ENCODE data around the gene LRTM2. TPM values are rescaled to one million over a fixed set of nuclear protein-coding genes. Genes with fewer than 3 reads are reported as not detected.

LRTM2 gene
- total RNA-seq, 2 experiments from 2014 or later: not detected

- ATAC-seq (no peak), DNase-seq (peak; percentile 5)
- peaks cover 5% of the 10 kb centered on the region for H3K27me3 Mint-ChIP-seq (ENCODE audit: low read depth)
- H3K9me3 Mint-ChIP-seq (ENCODE audit: insufficient read depth): no peaks in the 10 kb centered on the region
- no peaks in the 10 kb centered on the region for H3K36me3 Mint-ChIP-seq (ENCODE audit: low read depth)
- ChIA-PET POLR2A (no interaction called here), CTCF (no interaction called here)
- H3K4me3 Mint-ChIP-seq: no peak overlapping the region
- H3K4me1 Mint-ChIP-seq (ENCODE audit: low read depth): no peaks in the 10 kb centered on the region
- H3K27ac Mint-ChIP-seq: no peak overlapping the region
Observed at GRCh38 chr12:1879633-1880032, 59.3 kb downstream of the LRTM2 start.

GRCh38 chr12:1880153-1880845 is 59.9 kb downstream of the LRTM2 start:
- no peaks in the 10 kb centered on the region for H3K36me3 Mint-ChIP-seq (ENCODE audit: low read depth)
- no peaks in the 10 kb centered on the region for H3K9me3 Mint-ChIP-seq (ENCODE audit: insufficient read depth)
- no peak overlapping the region for H3K27ac Mint-ChIP-seq
- H3K27me3 Mint-ChIP-seq (ENCODE audit: low read depth): peaks cover 5% of the 10 kb centered on the region
- ChIA-PET POLR2A (no interaction called here), CTCF (no interaction called here)
- no peaks in the 10 kb centered on the region for H3K4me1 Mint-ChIP-seq (ENCODE audit: low read depth)
- no peak overlapping the region for H3K4me3 Mint-ChIP-seq
- DNase-seq: peak; percentile 12
- ATAC-seq: no peak

GRCh38 chr12:1880876-1881275 is 60.5 kb downstream of the LRTM2 start:
- Mint-ChIP-seq H3K4me1 (ENCODE audit: low read depth) (no peaks in the 10 kb centered on the region), H3K9me3 (ENCODE audit: insufficient read depth) (no peaks in the 10 kb centered on the region), H3K4me3 (no peak overlapping the region), H3K27me3 (ENCODE audit: low read depth) (peaks cover 3% of the 10 kb centered on the region), H3K36me3 (ENCODE audit: low read depth) (no peaks in the 10 kb centered on the region), H3K27ac (no peak overlapping the region)
- POLR2A ChIA-PET: no interaction called here
- DNase-seq (peak; percentile 11), ATAC-seq (no peak)
- CTCF ChIA-PET: no interaction called here

- no peaks in the 10 kb centered on the region for H3K9me3 Mint-ChIP-seq (ENCODE audit: insufficient read depth)
- CTCF ChIA-PET: no interaction called here
- peak; percentile 9 for DNase-seq
- no peaks in the 10 kb centered on the region for H3K36me3 Mint-ChIP-seq (ENCODE audit: low read depth)
- no peak overlapping the region for H3K4me3 Mint-ChIP-seq
- peaks cover 3% of the 10 kb centered on the region for H3K27me3 Mint-ChIP-seq (ENCODE audit: low read depth)
- no peaks in the 10 kb centered on the region for H3K4me1 Mint-ChIP-seq (ENCODE audit: low read depth)
- no peak overlapping the region for H3K27ac Mint-ChIP-seq
- POLR2A ChIA-PET: no interaction called here
- ATAC-seq: no peak
Observed at GRCh38 chr12:1881301-1881700, 60.9 kb downstream of the LRTM2 start.

GRCh38 chr12:1881936-1882335 is 61.6 kb downstream of the LRTM2 start:
- no peaks in the 10 kb centered on the region for H3K9me3 Mint-ChIP-seq (ENCODE audit: insufficient read depth)
- POLR2A ChIA-PET: no interaction called here
- DNase-seq (peak; percentile 14), ATAC-seq (no peak)
- H3K27me3 Mint-ChIP-seq (ENCODE audit: low read depth): peaks cover 3% of the 10 kb centered on the region
- CTCF ChIA-PET: no interaction called here
- no peaks in the 10 kb centered on the region for H3K4me1 Mint-ChIP-seq (ENCODE audit: low read depth)
- H3K4me3 Mint-ChIP-seq: no peak overlapping the region
- no peak overlapping the region for H3K27ac Mint-ChIP-seq
- no peaks in the 10 kb centered on the region for H3K36me3 Mint-ChIP-seq (ENCODE audit: low read depth)

GRCh38 chr12:1882405-1882804 is 62.0 kb downstream of the LRTM2 start:
- ChIA-PET POLR2A (no interaction called here), CTCF (no interaction called here)
- no peak for ATAC-seq
- Mint-ChIP-seq H3K4me3 (no peak overlapping the region), H3K27ac (no peak overlapping the region), H3K9me3 (ENCODE audit: insufficient read depth) (no peaks in the 10 kb centered on the region), H3K27me3 (ENCODE audit: low read depth) (no peaks in the 10 kb centered on the region), H3K36me3 (ENCODE audit: low read depth) (no peaks in the 10 kb centered on the region), H3K4me1 (ENCODE audit: low read depth) (no peaks in the 10 kb centered on the region)
- DNase-seq: peak; percentile 13

GRCh38 chr12:1882850-1883470 is 62.6 kb downstream of the LRTM2 start:
- no peaks in the 10 kb centered on the region for H3K36me3 Mint-ChIP-seq (ENCODE audit: low read depth)
- CTCF ChIA-PET: no interaction called here

GRCh38 chr12:1883513-1883912 is 63.1 kb downstream of the LRTM2 start:
- Mint-ChIP-seq H3K36me3 (ENCODE audit: low read depth) (no peaks in the 10 kb centered on the region), H3K27me3 (ENCODE audit: low read depth) (peaks cover 6% of the 10 kb centered on the region), H3K9me3 (ENCODE audit: insufficient read depth) (no peaks in the 10 kb centered on the region), H3K4me3 (no peak overlapping the region), H3K4me1 (ENCODE audit: low read depth) (no peaks in the 10 kb centered on the region), H3K27ac (no peak overlapping the region)
- ChIA-PET POLR2A (no interaction called here), CTCF (no interaction called here)
- no peak for ATAC-seq
- DNase-seq: peak; percentile 7

More at GRCh38 chr12:1882850-1883470, 62.6 kb downstream of the LRTM2 start:
- Mint-ChIP-seq H3K4me3 (no peak overlapping the region), H3K27ac (no peak overlapping the region), H3K4me1 (ENCODE audit: low read depth) (no peaks in the 10 kb centered on the region), H3K9me3 (ENCODE audit: insufficient read depth) (no peaks in the 10 kb centered on the region), H3K27me3 (ENCODE audit: low read depth) (peaks cover 5% of the 10 kb centered on the region)
- POLR2A ChIA-PET: no interaction called here
- no peak for ATAC-seq
- peak; percentile 9 for DNase-seq

GRCh38 chr12:1884651-1885050 is 64.3 kb downstream of the LRTM2 start:
- Mint-ChIP-seq H3K4me3 (no peak overlapping the region), H3K27me3 (ENCODE audit: low read depth) (peaks cover 8% of the 10 kb centered on the region), H3K4me1 (ENCODE audit: low read depth) (no peaks in the 10 kb centered on the region), H3K9me3 (ENCODE audit: insufficient read depth) (no peaks in the 10 kb centered on the region), H3K36me3 (ENCODE audit: low read depth) (no peaks in the 10 kb centered on the region), H3K27ac (no peak overlapping the region)
- ChIA-PET POLR2A (no interaction called here), CTCF (no interaction called here)
- no peak for DNase-seq
- no peak for ATAC-seq

- peaks cover 8% of the 10 kb centered on the region for H3K27me3 Mint-ChIP-seq (ENCODE audit: low read depth)
- no peak overlapping the region for H3K27ac Mint-ChIP-seq
- H3K4me1 Mint-ChIP-seq (ENCODE audit: low read depth): no peaks in the 10 kb centered on the region
- ATAC-seq (no peak), DNase-seq (peak; percentile 5)
- CTCF ChIA-PET: no interaction called here
- no peaks in the 10 kb centered on the region for H3K36me3 Mint-ChIP-seq (ENCODE audit: low read depth)
- H3K4me3 Mint-ChIP-seq: no peak overlapping the region
- POLR2A ChIA-PET: no interaction called here
- H3K9me3 Mint-ChIP-seq (ENCODE audit: insufficient read depth): no peaks in the 10 kb centered on the region
Observed at GRCh38 chr12:1885082-1885596, 64.8 kb downstream of the LRTM2 start.

GRCh38 chr12:1885599-1886245 is 65.4 kb downstream of the LRTM2 start:
- Mint-ChIP-seq H3K9me3 (ENCODE audit: insufficient read depth) (no peaks in the 10 kb centered on the region), H3K4me3 (no peak overlapping the region), H3K27me3 (ENCODE audit: low read depth) (peaks cover 8% of the 10 kb centered on the region), H3K27ac (no peak overlapping the region), H3K36me3 (ENCODE audit: low read depth) (no peaks in the 10 kb centered on the region), H3K4me1 (ENCODE audit: low read depth) (no peaks in the 10 kb centered on the region)
- no peak for DNase-seq
- no peak for ATAC-seq
- CTCF ChIA-PET: no interaction called here
- POLR2A ChIA-PET: no interaction called here

All from activated CD8-positive, alpha-beta T cell treated with anti-CD3 and anti-CD28 coated beads, Interleukin-2, amount 10 ng/mL, durations not matched to agents 7 days and 5 days (primary cell).